Astrocyte of the spinal cord (primary cell): ENCODE data around the gene APBB2.

Experiments used
- DNase-seq: peaks from one replicate; pipeline ENCODE4 v3.0.0; 2011; ENCODE audit warnings: low read depth, low spot score
- H3K4me3 ChIP-seq: 2 replicates; pipeline ENCODE4 v1.5.1; 2011; ENCODE audit warnings: low read depth, mild to moderate bottlenecking, low read length, moderate library complexity
- CTCF ChIP-seq: IDR thresholded peaks from 2 replicates; pipeline ENCODE4 v1.5.1; 2012; ENCODE audit warnings: low read depth, mild to moderate bottlenecking, low read length, inconsistent platforms
- in situ Hi-C: cut with HindIII; loops from 2 replicates; pipeline ENCODE4 v1.10.0; 2017; ENCODE audit warnings: low sequenced_read_pairs

The APBB2 gene

GRCh38 chr4:41214136-41214824, at the start of gene APBB2:
Gene APBB2, minus strand, starts transcription at chr4:41214542. Its CDS starts 181,288 bp downstream, at chr4:41033254.
- in situ Hi-C loops: no loop called here
- peak; percentile 98 for DNase-seq
- H3K4me3 ChIP-seq: peak within 1 kb of the TSS; percentile 89
- TF ChIP-seq CTCF: peak; percentile 77

GRCh38 chr4:41262198-41262597, 47.9 kb upstream of the APBB2 start:
- TF ChIP-seq CTCF: no peak
- in situ Hi-C loops: no loop called here
- no peak overlapping the region for H3K4me3 ChIP-seq
- no peak for DNase-seq

GRCh38 chr4:41260116-41260733, 45.9 kb upstream of the APBB2 start:
- H3K4me3 ChIP-seq: no peak overlapping the region
- no peak for TF ChIP-seq CTCF
- in situ Hi-C loops: no loop called here
- DNase-seq: no peak

GRCh38 chr4:41258783-41259182, 44.4 kb upstream of the APBB2 start:
- peak; percentile 76 for DNase-seq
- in situ Hi-C loops: no loop called here

GRCh38 chr4:41257906-41258305, 43.6 kb upstream of the APBB2 start:
- DNase-seq: no peak
- no peak for TF ChIP-seq CTCF
- in situ Hi-C loops: no loop called here

More at GRCh38 chr4:41258783-41259182, 44.4 kb upstream of the APBB2 start:
- peak overlapping the region; percentile 3 for H3K4me3 ChIP-seq
- peak; percentile 50 for TF ChIP-seq CTCF

GRCh38 chr4:41257257-41257901, 43.0 kb upstream of the APBB2 start:
- TF ChIP-seq CTCF: no peak
- DNase-seq: peak; percentile 48
- peak overlapping the region; percentile 81 for H3K4me3 ChIP-seq
- in situ Hi-C loops: no loop called here

More at GRCh38 chr4:41257906-41258305, 43.6 kb upstream of the APBB2 start:
- peak overlapping the region; percentile 81 for H3K4me3 ChIP-seq
